Skeletal muscle satellite cell (primary cell): ENCODE measurements around the gene FASTKD1.
"Not testable (repeated sequence)": the region's sequence is repeated elsewhere in the genome, so short reads cannot be mapped to it uniquely, and the experiment has no call there.

Source experiments
- H3K27me3 ChIP-seq: 2 replicates; pipeline ENCODE4 v1.7.0; 2013; ENCODE audit warnings: low read length; ENCODE audit not compliant: control insufficient read depth, insufficient read depth
- H3K36me3 ChIP-seq: 2 replicates; pipeline ENCODE4 v1.7.0; 2013; ENCODE audit warnings: mild to moderate bottlenecking, control low read depth, low read length; ENCODE audit not compliant: insufficient read depth
- H3K4me1 ChIP-seq: 2 replicates; pipeline ENCODE4 v1.7.0; 2013; ENCODE audit warnings: low read length; ENCODE audit not compliant: control insufficient read depth, insufficient read depth
- H3K4me2 ChIP-seq: 2 replicates; pipeline ENCODE4 v1.7.0; 2013; ENCODE audit warnings: mild to moderate bottlenecking, low read length
- H3K4me3 ChIP-seq: 2 replicates; pipeline ENCODE4 v1.7.0; 2013; ENCODE audit warnings: low read length
- H3K9ac ChIP-seq: 2 replicates; pipeline ENCODE4 v1.7.0; 2013; ENCODE audit warnings: mild to moderate bottlenecking, low read depth, low read length, moderate library complexity
- H3K9me3 ChIP-seq: replicated peaks from 2 replicates; pipeline ENCODE4 v1.7.0; 2013; ENCODE audit warnings: mild to moderate bottlenecking, control low read depth, low read length

Gene FASTKD1

DNA sequence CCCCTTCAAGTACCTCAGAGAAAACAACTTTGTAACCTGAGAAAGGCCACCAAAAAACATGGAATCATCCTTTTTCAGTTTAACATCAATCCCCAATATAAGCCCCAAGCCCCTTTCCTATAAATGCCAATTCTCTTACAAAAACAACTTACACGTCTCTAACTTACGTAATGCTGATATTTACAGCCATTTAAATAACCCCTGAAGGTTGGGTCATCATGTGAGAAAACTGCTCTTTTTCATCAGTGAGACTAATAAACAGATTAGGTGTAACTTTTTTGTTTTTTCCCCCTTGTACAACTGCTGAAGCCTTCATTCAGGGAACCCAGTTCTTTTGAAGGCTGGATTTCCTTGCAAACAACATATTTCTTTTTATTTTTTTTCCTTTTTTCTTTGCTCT lies 3.7 kb downstream of the FASTKD1 start:
- Histone ChIP-seq H3K9me3 (no peaks in the 10 kb centered on the region), H3K9ac (no peak overlapping the region), H3K4me1 (peaks cover 8% of the 10 kb centered on the region), H3K4me2 (no peak overlapping the region), H3K27me3 (no peaks in the 10 kb centered on the region), H3K4me3 (no peak overlapping the region), H3K36me3 (no peaks in the 10 kb centered on the region)

DNA sequence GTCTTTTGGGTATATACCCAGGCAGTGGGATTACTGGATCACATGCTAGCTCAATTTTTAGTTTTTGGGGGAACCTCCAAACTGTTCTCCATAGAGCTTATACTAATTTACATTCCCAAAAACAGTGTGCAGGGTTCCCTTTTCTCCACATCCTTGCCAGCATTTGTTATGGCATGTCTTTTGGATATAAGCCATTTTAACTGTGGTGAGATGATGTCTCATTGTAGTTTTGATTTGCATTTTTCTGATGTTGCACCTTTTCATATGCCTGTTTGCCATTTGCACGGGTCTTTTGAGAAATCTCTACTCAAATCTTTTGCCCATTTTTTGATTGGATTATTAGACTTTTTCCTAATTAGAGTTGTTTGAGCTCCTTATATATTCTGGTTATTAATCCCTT lies 8.0 kb downstream of the FASTKD1 start:
- no peaks in the 10 kb centered on the region for H3K27me3 ChIP-seq
- no peaks in the 10 kb centered on the region for H3K9me3 ChIP-seq
- H3K4me2 ChIP-seq: no peak overlapping the region
- H3K9ac ChIP-seq: no peak overlapping the region
- H3K4me1 ChIP-seq: no peaks in the 10 kb centered on the region
- no peak overlapping the region for H3K4me3 ChIP-seq
- H3K36me3 ChIP-seq: no peaks in the 10 kb centered on the region

- Histone ChIP-seq H3K4me1 (no peaks in the 10 kb centered on the region), H3K36me3 (no peaks in the 10 kb centered on the region), H3K4me2 (no peak overlapping the region), H3K27me3 (no peaks in the 10 kb centered on the region), H3K4me3 (no peak overlapping the region), H3K9me3 (no peaks in the 10 kb centered on the region), H3K9ac (no peak overlapping the region)
Measured at GRCh38 chr2:169562519-169562918, 11.1 kb downstream of the FASTKD1 start.

GRCh38 chr2:169562084-169562483 lies 11.6 kb downstream of the FASTKD1 start:
- not testable (repeated sequence) for H3K4me2 ChIP-seq, H3K36me3 ChIP-seq, H3K4me3 ChIP-seq, H3K27me3 ChIP-seq, H3K4me1 ChIP-seq, H3K9me3 ChIP-seq, H3K9ac ChIP-seq

DNA sequence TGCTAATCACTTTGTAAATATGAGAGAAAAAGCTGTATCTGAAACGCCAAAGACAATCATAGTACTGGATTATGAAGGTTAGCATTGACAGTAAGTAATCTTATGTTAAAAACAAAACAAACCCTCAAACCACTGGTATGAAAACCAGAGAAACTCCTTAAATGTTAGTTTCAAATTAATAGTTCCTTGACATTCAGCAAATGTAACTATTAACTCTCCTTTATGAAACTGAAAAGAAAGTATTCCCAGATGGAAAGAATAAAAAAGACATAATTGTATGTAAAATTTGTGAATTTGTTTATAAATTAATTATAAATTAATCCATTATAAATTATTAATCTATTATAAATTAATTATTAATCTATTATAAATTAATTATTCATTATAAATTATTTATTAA lies 12.3 kb downstream of the FASTKD1 start:
- Histone ChIP-seq H3K4me1 (no peaks in the 10 kb centered on the region), H3K9me3 (no peaks in the 10 kb centered on the region), H3K36me3 (no peaks in the 10 kb centered on the region), H3K27me3 (no peaks in the 10 kb centered on the region), H3K4me3 (no peak overlapping the region), H3K4me2 (no peak overlapping the region), H3K9ac (no peak overlapping the region)

GRCh38 chr2:169546756-169547155 lies 26.9 kb downstream of the FASTKD1 start:
- H3K36me3 ChIP-seq: peaks cover 2% of the 10 kb centered on the region

DNA sequence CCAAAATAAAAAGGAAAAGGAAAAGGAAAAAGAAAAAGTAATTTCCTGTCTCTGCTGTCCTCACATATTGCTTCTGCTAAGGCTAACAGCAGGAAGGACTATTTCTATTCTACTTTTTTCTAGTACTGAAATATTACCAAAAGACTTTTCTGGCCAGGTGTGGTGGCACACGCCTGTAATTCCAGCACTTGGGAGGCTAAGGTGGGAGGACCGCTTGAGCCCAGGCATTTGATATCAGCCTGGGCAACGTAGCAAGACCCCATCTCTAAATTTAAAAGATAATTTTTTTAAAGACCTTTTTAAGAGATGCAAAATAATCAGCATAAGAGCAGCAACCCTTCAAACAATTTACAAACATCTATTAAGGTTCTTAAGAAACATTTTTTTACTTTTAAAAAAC lies 31.2 kb downstream of the FASTKD1 start:
- Histone ChIP-seq H3K36me3 (peaks cover 5% of the 10 kb centered on the region), H3K4me1 (no peaks in the 10 kb centered on the region), H3K4me3 (no peak overlapping the region), H3K27me3 (no peaks in the 10 kb centered on the region), H3K4me2 (no peak overlapping the region), H3K9ac (no peak overlapping the region), H3K9me3 (no peaks in the 10 kb centered on the region)

More at GRCh38 chr2:169546756-169547155, 26.9 kb downstream of the FASTKD1 start:
- Histone ChIP-seq H3K4me1 (no peaks in the 10 kb centered on the region), H3K4me2 (no peak overlapping the region), H3K9ac (no peak overlapping the region), H3K27me3 (no peaks in the 10 kb centered on the region), H3K9me3 (no peaks in the 10 kb centered on the region), H3K4me3 (no peak overlapping the region)

DNA sequence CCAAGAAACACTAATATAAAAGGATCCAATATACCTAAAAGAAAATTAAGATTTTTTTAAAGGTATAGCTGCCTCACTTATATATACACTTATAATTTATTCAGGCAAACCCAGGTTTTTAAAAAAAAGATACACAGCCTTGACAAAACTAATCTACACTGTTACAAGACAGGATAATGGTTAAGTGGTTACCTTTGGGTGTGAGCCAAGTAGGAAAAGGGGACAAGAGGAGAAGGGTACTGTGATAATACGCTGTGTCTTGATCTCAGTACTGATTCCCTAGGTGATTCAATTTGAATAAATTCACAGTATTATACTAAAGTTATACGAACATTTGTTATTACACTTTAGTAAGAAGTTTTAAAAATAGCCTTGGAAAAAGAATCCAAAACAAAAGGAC lies 33.5 kb downstream of the FASTKD1 start:
- Histone ChIP-seq H3K4me2 (no peak overlapping the region), H3K9ac (no peak overlapping the region), H3K9me3 (no peaks in the 10 kb centered on the region), H3K4me1 (no peaks in the 10 kb centered on the region), H3K27me3 (no peaks in the 10 kb centered on the region), H3K4me3 (no peak overlapping the region), H3K36me3 (peaks cover 5% of the 10 kb centered on the region)

DNA sequence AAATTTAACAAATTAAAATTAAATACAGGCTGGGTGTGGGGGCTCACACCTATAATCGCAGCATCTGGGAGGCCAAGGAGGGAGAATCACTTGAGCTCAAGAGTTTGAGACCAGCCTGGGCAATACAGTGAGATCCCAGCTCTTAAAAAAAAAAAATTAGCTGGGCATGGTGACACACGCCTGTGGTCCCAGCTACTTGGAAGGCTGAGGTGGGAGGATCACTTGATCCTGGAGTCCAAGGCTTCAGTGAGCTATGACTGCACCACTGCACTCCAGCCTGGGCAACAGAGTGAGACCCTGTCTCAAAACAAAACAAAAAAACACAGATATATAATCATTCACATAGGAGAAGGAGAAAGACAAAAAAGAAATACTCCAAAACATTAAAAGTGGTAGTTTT lies 34.2 kb downstream of the FASTKD1 start:
- H3K4me2 ChIP-seq, H3K4me1 ChIP-seq, H3K36me3 ChIP-seq, H3K9ac ChIP-seq, H3K27me3 ChIP-seq, H3K9me3 ChIP-seq, H3K4me3 ChIP-seq: not testable (repeated sequence)

- no peak overlapping the region for H3K9ac ChIP-seq
- no peaks in the 10 kb centered on the region for H3K9me3 ChIP-seq
- H3K4me3 ChIP-seq: no peak overlapping the region
- no peaks in the 10 kb centered on the region for H3K4me1 ChIP-seq
- no peak overlapping the region for H3K4me2 ChIP-seq
- H3K27me3 ChIP-seq: no peaks in the 10 kb centered on the region
- peaks cover 34% of the 10 kb centered on the region for H3K36me3 ChIP-seq
Measured at GRCh38 chr2:169528271-169528701, 45.4 kb downstream of the FASTKD1 start.

DNA sequence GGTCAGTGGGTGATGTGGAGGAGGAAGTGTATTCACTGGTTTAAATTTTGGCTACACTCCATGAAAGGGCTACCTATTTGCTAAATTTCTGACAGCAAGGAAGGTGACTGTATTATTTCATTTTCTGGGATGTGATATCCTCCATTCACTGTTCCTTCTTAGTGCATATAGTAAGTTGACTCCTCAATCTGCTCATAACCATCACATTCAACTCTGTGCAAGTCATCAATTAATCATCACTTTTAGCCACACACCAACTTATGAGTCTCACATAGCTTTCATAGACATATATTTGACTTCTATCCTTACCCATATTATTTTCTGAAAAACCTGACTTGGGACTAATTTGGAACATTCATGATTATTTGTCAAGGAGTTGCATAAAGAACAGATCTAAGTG lies 47.2 kb downstream of the FASTKD1 start:
- no peaks in the 10 kb centered on the region for H3K27me3 ChIP-seq
- no peaks in the 10 kb centered on the region for H3K9me3 ChIP-seq
- H3K4me3 ChIP-seq: no peak overlapping the region
- H3K9ac ChIP-seq: no peak overlapping the region
- no peak overlapping the region for H3K4me2 ChIP-seq
- no peaks in the 10 kb centered on the region for H3K4me1 ChIP-seq
- peaks cover 39% of the 10 kb centered on the region for H3K36me3 ChIP-seq

DNA sequence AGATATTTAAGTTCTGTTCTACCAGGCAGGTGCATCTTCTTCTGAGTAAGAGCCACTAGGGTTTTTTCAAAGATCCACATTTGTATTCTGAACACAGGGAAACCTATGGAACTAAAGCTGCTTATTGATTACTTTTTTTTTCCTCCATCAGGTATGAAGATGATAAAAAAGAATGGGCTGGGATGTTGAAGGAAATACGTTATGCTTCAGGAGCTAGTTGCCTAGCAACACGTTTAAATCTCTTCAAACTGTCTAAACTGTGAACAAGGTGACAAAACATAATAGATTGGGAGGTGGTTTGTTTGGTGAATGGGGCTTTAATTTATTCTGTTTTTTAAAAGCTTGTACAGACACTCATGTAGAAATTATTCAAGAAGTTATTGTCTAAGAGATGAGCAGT lies 48.2 kb downstream of the FASTKD1 start:
- Histone ChIP-seq H3K27me3 (no peaks in the 10 kb centered on the region), H3K4me1 (no peaks in the 10 kb centered on the region), H3K4me3 (no peak overlapping the region), H3K9me3 (no peaks in the 10 kb centered on the region), H3K4me2 (no peak overlapping the region), H3K36me3 (peaks cover 31% of the 10 kb centered on the region), H3K9ac (no peak overlapping the region)
